T-helper 1 cell (primary cell): ENCODE measurements around the gene OR8H2.
"Not testable (repeated sequence)": the region's sequence is repeated elsewhere in the genome, so short reads cannot be mapped to it uniquely, and the experiment has no call there.

Experiments used
- DNase-seq, 5 donors: peaks; one replicate each; pipeline ENCODE4 v3.0.0-alpha.2; 2012 to 2020
- total RNA-seq, 4 donors: gene quantifications; one replicate each; lab custom pipeline; 2026; lab: John Stamatoyannopoulos, UW

The OR8H2 gene, protein sequence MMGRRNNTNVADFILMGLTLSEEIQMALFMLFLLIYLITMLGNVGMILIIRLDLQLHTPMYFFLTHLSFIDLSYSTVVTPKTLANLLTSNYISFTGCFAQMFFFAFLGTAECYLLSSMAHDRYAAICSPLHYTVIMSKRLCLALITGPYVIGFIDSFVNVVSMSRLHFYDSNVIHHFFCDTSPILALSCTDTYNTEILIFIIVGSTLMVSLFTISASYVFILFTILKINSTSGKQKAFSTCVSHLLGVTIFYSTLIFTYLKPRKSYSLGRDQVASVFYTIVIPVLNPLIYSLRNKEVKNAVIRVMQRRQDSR
- 0 reads per million in 4 donors for total RNA-seq

DNA sequence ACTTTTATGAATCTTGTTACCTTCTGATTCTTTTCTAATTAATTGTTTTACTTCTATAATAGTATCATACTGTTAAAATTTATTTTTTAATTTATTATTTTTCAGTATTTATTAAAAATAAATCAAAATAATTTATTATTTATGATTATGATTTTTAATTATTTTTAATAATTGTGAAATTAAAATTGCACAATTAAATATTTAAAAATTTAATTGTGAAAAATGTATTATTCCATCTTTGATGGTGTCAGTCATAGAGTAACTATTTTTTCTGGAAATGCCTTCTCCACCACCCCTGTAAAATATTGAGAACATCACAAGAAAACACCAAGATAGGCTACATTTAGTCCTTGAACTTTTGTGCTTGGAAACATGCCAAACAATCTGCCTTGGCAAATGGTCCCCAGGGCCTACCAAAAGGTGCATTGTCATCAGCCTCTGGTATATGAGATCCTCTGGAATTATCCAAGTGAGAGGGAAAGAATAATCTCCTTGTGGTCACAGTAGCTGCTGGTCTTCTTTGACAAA is at the start of gene OR8H2:
Gene OR8H2, plus strand, starts transcription at position 478 of the 528 bp plus-strand sequence. CDS start 1,356 bp downstream, outside the sequence.
- no peak for DNase-seq

DNA sequence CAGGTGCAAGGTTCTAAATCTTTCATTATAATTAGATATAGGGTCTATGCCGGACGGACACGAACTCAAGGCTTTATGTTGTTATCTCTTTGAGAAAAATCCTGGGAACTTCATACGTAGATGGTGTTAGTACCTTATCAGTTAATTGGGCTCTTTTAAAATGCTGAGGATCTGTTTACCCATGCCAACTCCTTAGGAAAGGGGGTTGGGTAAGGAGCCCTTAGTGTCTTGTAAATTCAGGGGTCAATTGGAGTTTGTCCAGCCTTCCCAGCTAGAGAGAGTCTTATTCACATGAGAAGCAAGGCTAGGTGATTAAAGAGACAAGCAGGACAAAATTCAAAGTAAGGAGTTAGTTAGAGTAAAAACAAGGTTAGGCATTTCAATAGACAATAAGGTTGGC is 47.1 kb upstream of the OR8H2 start:
- DNase-seq: not testable (repeated sequence)

DNA sequence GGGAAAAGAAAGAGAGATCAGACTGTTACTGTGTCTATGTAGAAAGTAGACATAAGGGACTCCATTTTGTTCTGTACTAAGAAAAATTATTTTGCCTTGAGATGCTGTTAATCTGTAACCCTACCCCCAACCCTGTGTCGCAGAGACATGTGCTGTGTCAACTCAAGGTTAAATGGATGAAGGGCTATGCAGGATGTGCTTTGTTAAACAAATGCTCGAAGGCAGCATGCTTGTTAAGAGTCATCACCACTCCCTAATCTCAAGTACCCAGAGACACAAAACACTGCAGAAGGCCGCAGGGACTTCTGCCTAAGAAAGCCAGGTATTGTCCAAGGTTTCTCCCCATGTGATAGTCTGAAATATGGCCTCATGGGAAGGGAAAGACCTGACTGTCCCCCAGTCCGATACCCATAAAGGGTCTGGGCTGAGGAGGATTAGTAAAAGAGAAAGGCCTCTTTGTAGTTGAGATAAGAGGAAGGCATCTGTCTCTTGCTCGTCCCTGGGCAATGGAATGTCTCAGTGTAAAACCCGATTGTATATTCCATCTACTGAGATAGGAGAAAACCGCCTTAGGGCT is 45.7 kb upstream of the OR8H2 start:
- not testable (repeated sequence) for DNase-seq

DNA sequence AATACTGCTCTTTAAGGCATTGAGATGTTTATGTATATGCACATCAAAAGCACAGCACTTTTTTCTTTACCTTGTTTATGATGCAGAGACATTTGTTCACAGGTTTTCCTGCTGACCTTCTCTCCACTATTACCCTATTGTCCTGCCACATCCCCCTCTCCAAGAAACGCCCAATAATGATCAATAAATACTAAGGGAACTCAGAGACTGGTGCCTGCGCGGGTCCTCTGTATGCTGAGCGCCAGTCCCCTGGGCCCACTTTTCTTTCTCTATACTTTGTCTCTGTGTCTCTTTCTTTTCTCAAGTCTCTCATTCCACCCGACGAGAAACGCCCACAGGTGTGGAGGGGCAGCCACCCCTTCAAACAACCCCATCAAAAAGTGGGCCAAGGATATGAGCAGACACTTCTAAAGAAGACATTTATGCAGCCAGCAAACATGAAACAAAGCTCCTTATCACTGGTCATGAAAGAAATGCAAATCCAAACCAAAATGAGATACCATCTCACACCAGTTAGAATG is 45.2 kb upstream of the OR8H2 start:
- DNase-seq: not testable (repeated sequence)

DNA sequence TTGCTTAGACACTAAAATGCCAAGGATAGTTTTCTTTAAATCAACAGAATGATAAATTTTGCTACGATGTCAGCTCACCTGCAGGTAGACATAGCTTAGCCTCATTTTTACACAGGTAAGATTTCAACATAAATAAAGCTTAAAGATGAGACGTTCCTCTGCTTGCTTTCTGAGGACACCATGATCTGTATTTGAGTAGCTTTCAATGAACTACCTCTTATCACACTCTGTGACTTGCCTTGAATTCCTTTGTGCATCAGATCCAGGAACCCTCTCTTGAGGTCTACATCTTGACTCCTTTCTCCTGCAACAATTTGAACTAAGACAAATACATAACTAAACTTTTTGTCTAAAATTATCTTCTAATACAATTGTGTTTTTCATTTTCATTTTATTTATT is 36.5 kb upstream of the OR8H2 start:
- no peak for DNase-seq

DNA sequence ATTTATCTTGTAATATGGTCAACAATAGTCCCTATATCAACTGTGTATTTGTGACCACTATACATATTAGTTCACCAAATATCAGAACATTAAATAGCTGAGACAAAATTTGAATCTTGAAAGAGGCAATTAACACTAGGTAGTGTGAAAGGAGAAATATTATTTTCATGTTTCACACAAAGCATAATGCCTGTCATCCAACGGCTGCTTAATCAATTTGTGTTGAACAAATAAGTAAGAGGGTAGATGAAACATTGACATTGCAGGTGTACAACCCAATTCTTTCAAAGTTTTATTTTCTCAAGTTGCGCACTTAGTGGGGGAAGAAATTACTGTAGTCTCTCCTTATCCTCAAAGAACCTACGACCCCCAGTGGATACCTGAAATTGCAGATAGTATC is 13.8 kb upstream of the OR8H2 start:
- no peak for DNase-seq

DNA sequence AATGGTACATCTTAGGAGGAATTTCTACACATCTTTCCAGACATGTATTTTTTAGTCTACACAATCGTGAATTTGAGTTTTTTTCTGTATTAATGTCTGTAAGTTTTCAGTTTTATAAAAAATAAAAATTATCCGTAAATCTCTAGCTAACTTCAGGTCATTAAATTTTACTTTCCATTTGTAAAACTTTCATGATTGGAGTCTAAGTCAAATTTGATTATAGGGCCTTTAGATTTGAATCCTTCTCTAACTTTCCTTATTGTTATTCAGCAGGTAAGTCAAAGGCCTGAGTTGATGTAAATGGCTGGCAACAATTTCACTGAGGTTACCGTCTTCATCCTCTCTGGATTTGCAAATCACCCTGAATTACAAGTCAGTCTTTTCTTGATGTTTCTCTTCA is 10.5 kb upstream of the OR8H2 start, which contains the start of gene OR8I2:
Gene OR8I2, plus strand, starts transcription at position 301 of the 400 bp plus-strand sequence. Its CDS starts 0 bp downstream, at position 301.
- DNase-seq: no peak

DNA sequence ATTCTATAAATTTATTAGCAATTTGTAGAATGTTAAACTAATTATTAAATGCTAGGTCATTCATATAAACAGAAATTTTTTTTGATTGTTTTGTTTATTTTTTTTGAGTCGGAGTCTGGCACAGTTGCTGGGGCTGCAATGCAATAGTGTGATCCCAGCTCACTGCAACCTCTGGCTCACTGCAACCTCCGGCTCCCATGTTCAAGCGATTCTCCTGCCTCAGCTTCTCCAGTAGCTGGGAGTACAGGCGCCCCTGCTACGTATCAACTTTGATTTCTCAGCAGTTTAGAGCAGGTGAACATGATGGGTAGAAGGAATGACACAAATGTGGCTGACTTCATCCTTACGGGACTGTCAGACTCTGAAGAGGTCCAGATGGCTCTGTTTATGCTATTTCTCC is 18.6 kb downstream of the OR8H2 start, which contains the start of gene OR8H3:
Gene OR8H3, plus strand, starts transcription at position 301 of the 400 bp plus-strand sequence. Its CDS starts 0 bp downstream, at position 301.
- no peak for DNase-seq

DNA sequence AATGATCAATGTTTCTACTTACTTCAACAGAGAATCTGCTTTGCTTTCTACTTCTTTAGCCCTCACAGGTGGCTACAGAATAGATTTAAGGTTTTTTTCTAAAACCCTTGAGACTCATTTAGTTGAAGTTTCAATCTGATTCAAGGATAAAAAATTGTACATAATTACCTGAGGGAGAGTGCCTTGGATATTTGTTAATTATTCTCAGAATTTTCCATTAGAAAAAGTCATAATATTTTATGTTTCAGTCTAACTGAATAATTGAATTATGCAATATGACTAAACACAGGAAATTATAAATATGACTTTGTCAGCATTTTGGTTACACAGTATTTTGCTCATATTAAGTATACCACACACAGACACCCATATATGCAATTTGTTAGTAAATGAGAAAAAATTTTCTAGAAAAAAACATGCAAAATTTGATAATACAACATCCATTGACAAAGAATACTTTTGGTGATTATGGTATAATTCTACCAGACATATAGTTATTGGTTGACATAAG is 36.7 kb downstream of the OR8H2 start, which contains the start of gene OR8J3:
Gene OR8J3, minus strand, starts transcription at position 51 of the 511 bp plus-strand sequence. CDS start 2,483 bp downstream, outside the sequence.
- no peak for DNase-seq

DNA sequence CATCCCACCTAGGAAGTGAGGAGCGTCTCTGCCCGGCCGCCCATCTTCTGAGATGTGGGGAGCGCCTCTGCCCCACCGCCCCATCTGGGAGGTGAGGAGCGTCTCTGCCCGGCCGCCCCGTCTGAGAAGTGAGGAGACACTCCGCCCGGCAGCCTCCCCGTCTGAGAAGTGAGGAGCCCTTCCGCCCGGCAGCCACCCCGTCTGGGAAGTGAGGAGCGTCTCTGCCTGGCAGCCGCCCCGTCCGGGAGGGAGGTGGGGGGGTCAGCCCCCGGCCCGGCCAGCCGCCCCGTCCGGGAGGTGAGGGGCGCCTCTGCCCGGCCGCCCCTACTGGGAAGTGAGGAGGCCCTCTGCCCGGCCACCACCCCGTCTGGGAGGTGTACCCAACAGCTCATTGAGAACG is 40.2 kb downstream of the OR8H2 start:
- DNase-seq: not testable (repeated sequence)

DNA sequence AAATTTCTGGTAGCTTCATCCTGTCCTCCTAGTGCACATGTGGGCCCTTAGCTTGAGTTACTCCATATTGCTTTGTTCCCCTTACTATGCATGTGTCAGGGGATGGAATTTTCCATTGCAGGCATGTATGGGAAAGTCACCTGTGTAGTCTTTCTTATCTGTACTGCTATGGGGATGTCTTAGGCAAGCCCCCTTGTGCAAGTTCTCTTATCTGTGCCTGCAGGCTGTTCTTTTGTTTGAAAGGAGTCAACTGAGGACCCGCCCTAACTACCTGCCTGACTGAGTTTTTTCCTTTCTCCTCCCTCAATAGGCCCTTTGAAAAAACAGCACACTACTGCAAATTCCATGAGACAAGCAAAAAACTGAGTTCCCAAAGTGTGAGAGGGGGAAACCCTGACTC is 47.9 kb downstream of the OR8H2 start:
- no peak for DNase-seq

DNA sequence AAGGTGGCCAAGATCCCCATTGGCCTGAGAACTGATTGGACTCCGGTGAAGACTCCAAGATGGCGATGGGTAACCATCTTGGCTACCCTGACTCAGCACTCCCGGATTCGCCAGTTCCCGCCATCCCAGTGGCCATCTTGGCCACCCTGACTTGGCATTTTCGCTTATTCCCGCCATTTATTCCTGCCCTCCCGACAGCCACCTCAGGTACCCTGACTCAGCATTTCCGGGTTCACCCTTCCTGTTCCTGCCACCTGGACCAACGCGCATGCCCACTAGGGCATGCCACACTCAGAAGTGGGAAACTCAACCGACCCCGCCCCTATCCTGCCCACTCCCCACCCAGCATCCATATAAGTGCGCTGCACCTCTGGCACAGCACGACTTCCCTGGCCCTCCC is 48.8 kb downstream of the OR8H2 start:
- DNase-seq: no peak
